D721Med (cell line): ENCODE measurements around the gene CMC1.
"Not testable (repeated sequence)": the region's sequence is repeated elsewhere in the genome, so short reads cannot be mapped to it uniquely, and the experiment has no call there.

Source experiments
- DNase-seq: peaks from one replicate; pipeline ENCODE4 v3.0.0; 2011; ENCODE audit warnings: low spot score; ENCODE audit not compliant: insufficient read length
- FAIRE-seq: peaks from 2 replicates; lab custom pipeline; 2011; peaks lifted over from hg19 to GRCh38; lab: Jason Lieb, UNC
- TF ChIP-seq, protein P1 (sequence below): IDR thresholded peaks from 2 replicates; pipeline ENCODE4 v1.5.1; 2012; ENCODE audit warnings: mild to moderate bottlenecking, control low read depth; ENCODE audit not compliant: insufficient read depth; ENCODE audit errors: missing control alignments

The CMC1 gene

GRCh38 chr3:28241221-28242160 is at the start of gene CMC1:
Gene CMC1, plus strand, starts transcription at chr3:28241619. Its CDS starts 175 bp downstream, at chr3:28241794.
- DNase-seq: peak; percentile 86
- TF ChIP-seq, protein P1, sequence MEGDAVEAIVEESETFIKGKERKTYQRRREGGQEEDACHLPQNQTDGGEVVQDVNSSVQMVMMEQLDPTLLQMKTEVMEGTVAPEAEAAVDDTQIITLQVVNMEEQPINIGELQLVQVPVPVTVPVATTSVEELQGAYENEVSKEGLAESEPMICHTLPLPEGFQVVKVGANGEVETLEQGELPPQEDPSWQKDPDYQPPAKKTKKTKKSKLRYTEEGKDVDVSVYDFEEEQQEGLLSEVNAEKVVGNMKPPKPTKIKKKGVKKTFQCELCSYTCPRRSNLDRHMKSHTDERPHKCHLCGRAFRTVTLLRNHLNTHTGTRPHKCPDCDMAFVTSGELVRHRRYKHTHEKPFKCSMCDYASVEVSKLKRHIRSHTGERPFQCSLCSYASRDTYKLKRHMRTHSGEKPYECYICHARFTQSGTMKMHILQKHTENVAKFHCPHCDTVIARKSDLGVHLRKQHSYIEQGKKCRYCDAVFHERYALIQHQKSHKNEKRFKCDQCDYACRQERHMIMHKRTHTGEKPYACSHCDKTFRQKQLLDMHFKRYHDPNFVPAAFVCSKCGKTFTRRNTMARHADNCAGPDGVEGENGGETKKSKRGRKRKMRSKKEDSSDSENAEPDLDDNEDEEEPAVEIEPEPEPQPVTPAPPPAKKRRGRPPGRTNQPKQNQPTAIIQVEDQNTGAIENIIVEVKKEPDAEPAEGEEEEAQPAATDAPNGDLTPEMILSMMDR: no peak
- no peak for FAIRE-seq

DNA sequence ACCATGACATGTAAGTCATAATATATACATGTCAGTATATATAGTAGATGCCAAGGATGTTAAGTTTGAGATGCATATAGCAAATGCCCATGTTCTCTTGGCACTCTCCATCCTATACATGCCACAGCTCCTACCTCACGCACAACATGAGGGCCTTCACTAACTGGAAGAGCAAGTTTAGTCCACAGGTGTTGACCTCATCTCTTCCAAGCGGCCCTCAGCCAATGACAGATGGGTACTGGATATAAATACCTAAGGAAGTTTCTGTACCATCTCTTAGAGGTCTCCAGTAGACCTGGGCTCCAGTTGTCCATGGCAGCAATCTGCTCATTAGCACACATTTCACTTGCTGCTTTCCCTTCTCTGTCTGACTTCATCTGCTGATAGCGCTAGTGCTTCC is 43.3 kb upstream of the CMC1 start:
- TF ChIP-seq, protein P1: no peak
- no peak for FAIRE-seq

GRCh38 chr3:28198974-28199373 is 42.4 kb upstream of the CMC1 start:
- TF ChIP-seq, protein P1: no peak
- no peak for FAIRE-seq
- DNase-seq: no peak

More for the DNA sequence above, 43.3 kb upstream of the CMC1 start:
- DNase-seq: no peak

DNA sequence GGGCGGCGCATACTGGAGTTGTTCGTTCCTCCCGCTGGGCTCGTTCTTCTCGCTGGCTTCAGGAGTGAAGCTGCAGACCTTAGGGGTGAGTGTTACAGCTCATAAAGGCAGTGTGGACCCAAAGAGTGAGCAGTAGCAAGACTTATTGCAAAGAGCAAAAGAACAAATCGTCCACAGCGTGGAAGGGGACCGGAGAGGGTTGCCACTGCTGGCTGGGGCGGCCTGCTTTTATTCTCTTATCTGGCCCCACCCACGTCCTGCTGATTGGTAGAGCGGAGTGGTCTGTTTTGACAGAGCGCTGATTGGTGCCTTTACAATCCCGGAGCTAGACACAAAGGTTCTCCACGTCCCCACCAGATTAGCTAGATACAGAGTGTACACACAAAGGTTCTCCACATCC is 41.8 kb upstream of the CMC1 start:
- not testable (repeated sequence) for FAIRE-seq, DNase-seq

- DNase-seq, FAIRE-seq: not testable (repeated sequence)
These were observed 41.0 kb upstream of the CMC1 start for GRCh38 chr3:28200366-28200848.

- no peak for FAIRE-seq
- DNase-seq: no peak
- TF ChIP-seq, protein P1: no peak
These were observed 34.9 kb upstream of the CMC1 start for GRCh38 chr3:28206479-28206878.

- no peak for DNase-seq
- TF ChIP-seq, protein P1: no peak
- FAIRE-seq: no peak
These were observed 34.3 kb upstream of the CMC1 start for GRCh38 chr3:28207000-28207733.
